NCI-H2196 treated with DMSO at 0.1 percent for 48 hours (cell line): ENCODE results near the gene UNC5B.

ENCODE experiments used
- DNase-seq: peaks from one replicate; lab custom pipeline; 2025; ENCODE audit not compliant: unreplicated experiment; lab: John Stamatoyannopoulos, UW

The UNC5B gene

GRCh38 chr10:71222601-71223346 lies 10.4 kb downstream of the UNC5B start:
- DNase-seq: no peak

DNA sequence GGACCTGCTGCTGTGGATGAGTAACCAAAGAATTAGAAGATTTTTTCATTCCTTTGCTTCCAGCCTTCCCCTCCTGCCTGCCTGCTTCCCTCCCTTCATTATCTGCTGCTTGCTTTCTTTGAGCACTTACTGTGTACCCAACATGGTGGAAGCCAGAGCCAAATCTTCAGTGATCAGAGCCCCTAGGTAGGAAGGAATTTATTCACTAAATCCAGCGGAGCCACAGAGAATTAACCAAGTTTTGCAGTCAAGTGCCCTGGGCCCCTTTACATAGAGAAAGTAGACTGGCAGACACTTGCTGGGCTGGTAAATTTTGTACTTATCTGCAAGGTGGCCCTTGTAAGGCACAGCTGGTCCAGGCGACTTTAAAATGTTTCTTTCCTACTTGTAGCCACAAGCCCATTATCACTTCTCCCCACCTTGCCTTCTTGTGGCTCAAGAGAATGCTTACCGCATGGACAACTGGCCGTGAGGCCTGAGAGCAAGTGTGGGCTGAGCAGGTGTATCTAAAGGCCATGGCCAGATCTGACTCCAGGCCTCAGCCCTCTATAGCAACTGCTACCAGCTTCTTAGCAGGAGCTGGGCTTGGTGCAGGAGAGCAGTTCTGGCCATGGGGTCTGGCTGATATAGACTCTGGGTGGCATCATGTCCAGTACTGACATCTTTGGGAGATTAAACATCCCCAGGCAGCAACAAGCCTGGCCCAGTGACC lies 11.1 kb downstream of the UNC5B start:
- no peak for DNase-seq

DNA sequence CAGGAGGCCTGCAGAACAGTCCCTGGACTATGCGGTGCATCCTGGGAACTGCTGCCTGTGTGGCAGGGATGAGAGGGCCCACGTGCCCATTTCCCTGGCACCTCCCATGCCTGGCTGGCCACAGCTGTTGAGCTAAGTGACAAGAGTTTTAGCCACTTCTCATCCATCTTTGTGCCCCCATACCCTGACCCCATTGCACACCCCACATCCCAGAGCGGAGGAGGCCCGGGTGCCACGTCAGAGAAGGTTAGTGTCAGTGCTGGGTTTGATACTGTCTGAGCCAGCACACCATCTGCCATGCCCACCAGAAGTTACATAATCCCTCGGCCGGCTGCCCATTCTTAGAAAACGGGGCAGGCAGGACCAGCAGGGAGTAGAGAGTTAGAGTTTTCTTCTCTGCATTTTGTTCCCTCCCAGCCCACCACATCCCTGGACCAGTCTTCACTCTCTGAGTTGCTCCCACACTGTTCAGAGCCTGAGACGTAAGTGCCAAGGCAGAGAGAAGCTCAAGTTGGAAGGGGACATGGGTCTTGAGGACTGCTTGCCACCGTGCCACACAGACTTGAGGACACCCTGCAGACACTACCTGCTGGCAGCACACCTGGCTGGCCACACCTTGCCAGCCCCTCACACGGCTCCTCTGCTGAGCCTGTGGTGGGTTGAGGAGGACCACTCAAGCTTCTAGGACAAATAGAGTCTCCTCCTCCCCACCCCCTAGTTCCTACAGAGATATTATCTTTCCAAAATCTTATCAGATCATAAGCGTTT lies 13.1 kb downstream of the UNC5B start:
- no peak for DNase-seq

- DNase-seq: no peak
Measured at GRCh38 chr10:71228875-71229675, 16.7 kb downstream of the UNC5B start.

- DNase-seq: no peak
Measured at GRCh38 chr10:71229726-71230655, 17.6 kb downstream of the UNC5B start.

GRCh38 chr10:71230656-71231025 lies 18.3 kb downstream of the UNC5B start:
- no peak for DNase-seq

DNA sequence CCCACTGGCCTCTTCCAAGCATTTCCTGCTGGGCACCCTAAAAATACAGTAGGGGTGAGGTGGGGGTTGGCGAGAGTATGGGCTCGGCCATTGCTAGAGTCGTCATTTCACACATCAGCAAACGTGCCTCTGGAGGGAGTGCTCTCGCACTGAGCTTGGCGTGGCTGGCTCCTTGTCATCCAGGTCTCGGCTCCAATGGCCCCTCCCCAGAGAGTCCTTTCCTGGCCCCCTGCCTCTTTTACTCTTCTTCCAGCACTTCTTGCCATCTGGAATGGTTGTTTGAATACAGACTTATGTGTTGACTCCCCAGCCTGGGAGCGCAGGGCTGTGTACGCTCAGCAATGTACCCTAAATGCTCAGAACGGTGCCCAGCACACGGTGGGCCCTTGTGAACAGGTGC lies 18.8 kb downstream of the UNC5B start:
- no peak for DNase-seq

GRCh38 chr10:71232089-71232998 lies 20.0 kb downstream of the UNC5B start:
- peak; percentile 57 for DNase-seq

DNA sequence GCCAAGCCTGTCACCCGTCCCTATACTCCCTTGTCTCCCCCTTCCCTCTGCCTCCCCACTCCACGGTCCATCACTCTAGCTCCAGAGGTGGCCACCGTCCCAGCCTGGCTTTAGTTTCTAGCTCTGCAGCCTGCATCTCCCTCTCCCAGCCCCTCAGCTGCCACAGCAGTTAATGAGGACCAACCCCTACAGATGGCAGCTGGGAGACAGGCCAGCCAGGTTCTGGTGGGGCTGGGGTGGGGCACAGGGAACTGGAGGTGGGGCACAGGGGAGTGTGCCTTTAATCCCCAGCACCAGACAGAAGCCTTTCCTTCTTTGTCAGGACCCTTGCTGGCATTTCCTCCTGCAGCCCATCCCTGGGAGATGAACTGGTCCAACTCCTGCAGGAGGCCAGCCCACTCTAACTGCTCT lies 21.1 kb downstream of the UNC5B start:
- no peak for DNase-seq

GRCh38 chr10:71234004-71234894 lies 21.9 kb downstream of the UNC5B start:
- no peak for DNase-seq

- DNase-seq: no peak
Measured at GRCh38 chr10:71234970-71235685, 22.8 kb downstream of the UNC5B start.

DNA sequence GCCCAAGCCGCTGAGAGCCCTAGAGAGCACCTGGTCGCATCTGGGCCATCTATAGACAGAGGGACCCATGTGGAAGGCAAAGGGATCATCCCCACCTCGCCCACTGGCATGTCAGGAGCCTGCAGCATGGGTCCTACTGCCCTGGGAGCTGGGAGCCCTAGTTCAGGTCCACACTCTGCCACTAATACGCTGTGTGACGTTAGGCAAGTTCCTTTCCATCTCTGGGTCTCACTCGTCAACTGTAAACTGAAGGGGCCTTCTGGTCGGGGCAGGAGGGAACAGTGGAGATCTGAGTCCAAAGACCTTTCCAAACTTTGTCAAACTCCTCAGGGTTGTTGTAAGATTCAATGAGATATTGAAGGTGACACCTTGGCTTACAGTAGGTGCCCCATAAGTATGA lies 23.4 kb downstream of the UNC5B start:
- DNase-seq: no peak

DNA sequence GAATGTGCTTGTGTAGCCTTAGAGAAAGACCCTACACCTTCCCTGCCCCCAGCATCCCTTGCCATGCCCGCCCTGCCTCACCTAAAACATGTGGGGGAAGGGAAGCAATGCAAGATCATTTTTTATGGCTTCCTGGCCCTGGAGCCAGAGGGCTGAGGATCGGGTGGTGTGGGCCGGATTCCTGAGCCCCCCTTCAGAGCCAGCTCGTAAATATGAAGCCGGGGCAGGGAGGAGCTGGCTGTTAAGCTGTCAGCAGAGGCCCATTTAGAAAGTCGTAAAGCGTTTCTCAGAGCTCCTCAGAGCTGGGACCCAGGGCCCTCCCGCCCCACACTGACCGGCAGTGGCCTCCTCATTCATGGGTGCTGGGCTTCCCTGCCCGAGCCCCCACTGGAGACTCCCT lies 23.9 kb downstream of the UNC5B start:
- DNase-seq: no peak

DNA sequence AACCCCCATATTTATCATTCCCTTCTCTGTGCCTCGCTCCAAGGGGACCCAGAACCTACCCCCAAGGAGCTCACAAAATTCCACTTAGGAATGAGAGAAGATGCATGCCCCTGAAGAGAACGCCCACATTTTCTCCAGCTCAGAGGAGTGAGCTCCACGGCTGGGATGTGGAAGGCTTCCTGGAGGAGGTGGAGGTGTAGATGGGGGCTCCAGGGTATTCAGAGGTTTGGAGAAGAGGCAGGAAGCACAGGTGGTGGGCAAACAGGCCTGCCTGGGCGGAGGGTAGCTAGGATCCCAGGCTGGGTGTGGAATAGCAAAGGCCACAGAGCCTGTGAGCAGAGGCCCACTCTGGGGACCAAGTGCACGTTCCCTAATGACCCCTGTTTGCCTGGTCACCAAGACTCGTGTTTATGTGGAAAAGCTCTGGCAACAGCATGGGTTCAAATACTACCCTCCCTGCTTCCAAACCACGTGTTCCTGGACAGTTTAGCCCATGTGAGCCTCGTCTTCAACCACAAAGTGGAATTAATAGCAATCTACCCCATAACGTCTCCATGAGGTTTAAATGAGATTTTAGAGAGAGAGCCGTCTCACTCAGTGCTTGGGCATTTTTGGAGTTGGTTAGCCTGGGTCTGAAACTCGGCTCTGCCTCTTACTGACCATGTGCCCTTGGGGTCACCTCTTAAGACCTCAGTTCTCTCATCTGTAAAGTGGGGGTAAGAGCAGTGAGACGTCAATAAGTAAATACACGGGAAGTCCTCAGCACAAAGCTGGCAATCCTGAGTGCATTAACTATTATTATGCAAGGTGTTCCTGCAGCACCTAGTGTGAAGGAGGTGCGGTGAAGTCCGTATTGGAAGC lies 24.7 kb downstream of the UNC5B start:
- DNase-seq: no peak

DNA sequence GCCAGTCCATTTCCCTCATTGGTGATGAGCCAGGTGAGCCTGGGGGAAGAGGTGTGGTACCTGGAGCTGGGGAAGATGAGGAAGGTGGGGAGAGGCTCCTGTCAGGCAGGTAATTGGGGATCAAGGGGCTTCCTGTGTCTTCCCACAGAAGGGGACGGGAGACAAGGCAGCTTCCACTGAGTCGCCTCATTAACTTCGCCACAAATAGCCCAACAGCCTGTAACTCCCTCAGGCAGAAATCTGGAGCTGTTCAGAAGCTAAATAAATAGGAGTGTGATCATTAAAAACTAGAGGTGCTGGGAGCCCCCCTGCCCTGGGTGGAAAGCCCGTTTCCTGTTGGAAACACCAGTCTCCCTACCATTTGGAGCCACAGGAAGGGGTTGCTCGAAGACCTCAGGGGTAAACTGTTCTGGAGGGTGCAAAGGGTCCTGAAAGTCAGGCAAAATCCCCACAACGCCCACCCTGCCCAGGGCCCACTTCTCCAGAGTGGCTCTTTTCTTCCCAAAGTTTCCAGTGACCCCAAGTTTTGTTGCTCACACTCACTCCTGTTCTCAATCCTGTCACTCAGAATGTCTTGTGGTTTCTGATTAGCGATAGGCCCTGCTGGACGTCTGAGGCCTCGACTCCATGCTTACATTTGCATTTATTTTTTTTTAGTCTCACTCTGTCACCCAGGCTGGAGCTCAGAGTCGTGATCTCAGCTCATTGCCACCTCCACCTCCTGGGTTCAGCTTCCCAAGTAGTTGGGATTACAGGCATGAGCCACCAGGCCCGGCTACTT lies 25.7 kb downstream of the UNC5B start:
- no peak for DNase-seq

DNA sequence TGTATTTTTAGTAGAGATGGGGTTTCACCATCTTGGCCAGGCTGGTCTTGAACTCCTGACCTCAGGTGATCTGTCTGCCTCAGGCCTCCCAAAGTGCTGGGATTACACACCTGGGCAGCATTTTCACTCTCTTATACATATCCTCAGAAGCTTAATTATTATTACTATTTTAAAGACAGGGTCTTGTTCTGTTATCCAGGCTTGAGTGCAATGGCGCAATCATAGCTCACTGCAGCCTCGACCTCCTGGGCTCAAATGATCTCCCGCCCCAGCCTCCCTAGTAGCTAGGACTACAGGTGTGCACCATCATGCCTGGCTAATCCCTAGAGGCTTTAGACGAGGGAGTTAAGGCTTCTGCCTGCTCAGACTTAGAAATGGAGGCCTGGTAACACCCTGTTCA lies 26.3 kb downstream of the UNC5B start:
- DNase-seq: no peak
